Duodenal mucosa (tissue), 2 donors: ENCODE results near the gene ANKRD33.
A peak's percentile ranks its signal among the peaks of the same experiment; 100 is the strongest.

ENCODE experiments used
- H3K27ac ChIP-seq: one replicate; pipeline ENCODE4 v1.7.0; 2013; ENCODE audit warnings: low read depth, low read length
- H3K27me3 ChIP-seq, 2 donors: one replicate each; pipeline ENCODE4 v1.7.0; 2013; ENCODE audit warnings: low read length in 2 of 2, control low read depth in 1 of 2; ENCODE audit not compliant: insufficient read depth in 2 of 2, control insufficient read depth in 1 of 2
- H3K36me3 ChIP-seq, 2 donors: one replicate each; pipeline ENCODE4 v1.7.0; 2013; ENCODE audit warnings: low read length in 2 of 2, control low read depth in 1 of 2; ENCODE audit not compliant: insufficient read depth in 2 of 2, control insufficient read depth in 1 of 2
- H3K4me1 ChIP-seq, 2 donors: one replicate each; pipeline ENCODE4 v1.7.0; 2013; ENCODE audit warnings: low read length in 2 of 2, control low read depth in 1 of 2; ENCODE audit not compliant: insufficient read depth in 2 of 2, control insufficient read depth in 1 of 2
- H3K4me3 ChIP-seq, 2 donors: one replicate each; pipeline ENCODE4 v1.7.0; 2013; ENCODE audit warnings: low read length in 2 of 2, low read depth in 1 of 2
- H3K9ac ChIP-seq, 2 donors: one replicate each; pipeline ENCODE4 v1.7.0; 2013; ENCODE audit warnings: low read length in 2 of 2, low read depth in 1 of 2
- H3K9me3 ChIP-seq, 2 donors: one replicate each; pipeline ENCODE4 v1.7.0; 2013; ENCODE audit warnings: low read length in 2 of 2, control low read depth in 1 of 2; ENCODE audit not compliant: control insufficient read depth in 1 of 2

Gene ANKRD33

DNA sequence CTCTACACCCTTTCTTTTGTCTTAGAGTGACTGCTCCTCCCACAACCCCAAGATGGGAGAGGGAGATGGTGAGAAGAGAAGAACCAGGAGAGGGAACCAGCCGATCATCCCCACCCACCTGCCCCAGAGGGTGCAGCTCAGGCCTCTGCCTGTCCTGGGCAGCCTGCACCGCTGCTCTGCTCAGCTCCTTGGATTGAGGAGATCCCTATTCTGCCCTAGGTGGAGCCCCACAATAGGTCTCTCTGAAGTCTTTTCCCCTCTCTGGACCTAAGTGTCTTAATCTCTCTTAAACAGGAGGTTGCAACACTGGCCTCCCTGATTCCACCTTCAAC is 2.2 kb downstream of the ANKRD33 start:
- Histone ChIP-seq H3K36me3 (no peaks in the 10 kb centered on the region), H3K27ac (no peak overlapping the region), H3K4me1 (peaks cover 0 to 5% of the 10 kb centered on the region in 2 donors), H3K9ac (no peak overlapping the region), H3K9me3 (no peaks in the 10 kb centered on the region), H3K4me3 (no peak overlapping the region), H3K27me3 (no peaks in the 10 kb centered on the region)

- H3K27ac ChIP-seq, result no peak overlapping the region
These were observed 2.7 kb downstream of the ANKRD33 start for GRCh38 chr12:51890511-51891171.

GRCh38 chr12:51891843-51892242 is 3.9 kb downstream of the ANKRD33 start:
- no peak overlapping the region for H3K27ac ChIP-seq
- H3K36me3 ChIP-seq, result no peaks in the 10 kb centered on the region
- no peaks in the 10 kb centered on the region for H3K27me3 ChIP-seq
- no peak overlapping the region for H3K4me3 ChIP-seq
- no peak overlapping the region for H3K9ac ChIP-seq
- H3K4me1 ChIP-seq, result peaks cover 0 to 5% of the 10 kb centered on the region in 2 donors
- H3K9me3 ChIP-seq, result no peaks in the 10 kb centered on the region

More at GRCh38 chr12:51890511-51891171, 2.7 kb downstream of the ANKRD33 start:
- Histone ChIP-seq H3K9ac (no peak overlapping the region), H3K36me3 (no peaks in the 10 kb centered on the region), H3K27me3 (no peaks in the 10 kb centered on the region), H3K9me3 (no peaks in the 10 kb centered on the region), H3K4me3 (no peak overlapping the region), H3K4me1 (peaks cover 0 to 5% of the 10 kb centered on the region in 2 donors)

- H3K36me3 ChIP-seq, result no peaks in the 10 kb centered on the region
- no peak overlapping the region for H3K27ac ChIP-seq
- H3K9ac ChIP-seq, result no peak overlapping the region
- no peak overlapping the region for H3K4me3 ChIP-seq
- no peaks in the 10 kb centered on the region for H3K27me3 ChIP-seq
- no peaks in the 10 kb centered on the region for H3K9me3 ChIP-seq
- peaks cover 0 to 12% of the 10 kb centered on the region in 2 donors for H3K4me1 ChIP-seq
These were observed 5.9 kb downstream of the ANKRD33 start for GRCh38 chr12:51893786-51894185.

- H3K27me3 ChIP-seq, result no peaks in the 10 kb centered on the region
- H3K36me3 ChIP-seq, result no peaks in the 10 kb centered on the region
- no peak overlapping the region for H3K4me3 ChIP-seq
- H3K4me1 ChIP-seq, result peaks cover 0 to 12% of the 10 kb centered on the region in 2 donors
- H3K9ac ChIP-seq, result no peak overlapping the region
- no peak overlapping the region for H3K27ac ChIP-seq
- H3K9me3 ChIP-seq, result no peaks in the 10 kb centered on the region
These were observed 7.7 kb downstream of the ANKRD33 start for GRCh38 chr12:51895378-51896135.

GRCh38 chr12:51896236-51896635 is 8.3 kb downstream of the ANKRD33 start:
- Histone ChIP-seq H3K27ac (no peak overlapping the region), H3K4me1 (peaks cover 5 to 16% of the 10 kb centered on the region in 2 donors), H3K36me3 (no peaks in the 10 kb centered on the region), H3K4me3 (no peak overlapping the region), H3K27me3 (no peaks in the 10 kb centered on the region), H3K9ac (no peak overlapping the region), H3K9me3 (no peaks in the 10 kb centered on the region)

DNA sequence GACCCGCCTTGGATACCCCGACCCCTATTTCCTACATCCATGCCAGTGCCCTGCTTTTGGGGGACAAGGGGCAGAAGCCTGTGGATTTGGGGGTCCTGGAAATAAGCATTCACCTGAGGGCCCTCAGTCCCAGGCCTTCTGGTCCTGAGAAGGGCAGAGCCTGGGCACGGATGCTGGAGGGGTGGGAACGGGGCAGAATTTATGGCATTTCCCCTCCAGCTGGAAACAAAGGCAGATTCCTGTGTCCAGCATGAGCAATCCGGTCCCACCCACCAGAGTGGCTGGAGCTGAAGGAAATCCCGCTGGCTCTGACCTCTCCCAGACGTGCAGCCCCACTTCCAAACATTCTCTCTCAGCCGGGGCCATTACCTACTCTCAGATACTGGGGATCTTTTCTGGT is 9.3 kb downstream of the ANKRD33 start:
- Histone ChIP-seq H3K4me3 (no peak overlapping the region), H3K36me3 (no peaks in the 10 kb centered on the region), H3K4me1 (peaks cover 10 to 20% of the 10 kb centered on the region in 2 donors), H3K27me3 (no peaks in the 10 kb centered on the region), H3K9ac (no peak overlapping the region), H3K9me3 (no peaks in the 10 kb centered on the region), H3K27ac (peak overlapping the region; percentile 3)

DNA sequence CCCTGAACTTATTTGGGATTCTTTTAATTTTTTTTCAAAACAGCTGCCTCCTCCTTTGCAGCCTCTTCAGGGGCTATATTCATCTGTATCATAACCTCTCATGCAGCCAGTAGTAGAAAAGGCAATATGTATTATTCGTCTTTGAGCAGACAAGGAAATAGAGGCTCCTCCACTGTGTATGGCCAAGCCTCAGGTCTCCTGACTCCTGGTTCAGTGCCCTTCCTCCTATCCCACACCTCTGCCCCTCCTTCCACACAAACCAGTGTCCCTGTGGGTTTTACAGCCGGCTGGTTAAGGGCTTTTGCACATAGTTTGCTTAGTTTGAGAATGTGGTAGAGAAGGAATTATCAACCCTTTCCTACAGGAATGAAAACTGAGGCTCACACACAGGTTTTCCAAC is 10.6 kb downstream of the ANKRD33 start:
- H3K4me1 ChIP-seq, result peaks cover 10 to 20% of the 10 kb centered on the region in 2 donors
- H3K36me3 ChIP-seq, result no peaks in the 10 kb centered on the region
- no peak overlapping the region for H3K4me3 ChIP-seq
- no peak overlapping the region for H3K27ac ChIP-seq
- no peaks in the 10 kb centered on the region for H3K27me3 ChIP-seq
- H3K9me3 ChIP-seq, result no peaks in the 10 kb centered on the region
- H3K9ac ChIP-seq, result no peak overlapping the region

- Histone ChIP-seq H3K4me3 (no peak overlapping the region), H3K4me1 (peaks cover 10 to 20% of the 10 kb centered on the region in 2 donors), H3K27me3 (no peaks in the 10 kb centered on the region), H3K9me3 (no peaks in the 10 kb centered on the region), H3K27ac (no peak overlapping the region), H3K36me3 (no peaks in the 10 kb centered on the region), H3K9ac (no peak overlapping the region)
These were observed 11.0 kb downstream of the ANKRD33 start for GRCh38 chr12:51898937-51899336.

DNA sequence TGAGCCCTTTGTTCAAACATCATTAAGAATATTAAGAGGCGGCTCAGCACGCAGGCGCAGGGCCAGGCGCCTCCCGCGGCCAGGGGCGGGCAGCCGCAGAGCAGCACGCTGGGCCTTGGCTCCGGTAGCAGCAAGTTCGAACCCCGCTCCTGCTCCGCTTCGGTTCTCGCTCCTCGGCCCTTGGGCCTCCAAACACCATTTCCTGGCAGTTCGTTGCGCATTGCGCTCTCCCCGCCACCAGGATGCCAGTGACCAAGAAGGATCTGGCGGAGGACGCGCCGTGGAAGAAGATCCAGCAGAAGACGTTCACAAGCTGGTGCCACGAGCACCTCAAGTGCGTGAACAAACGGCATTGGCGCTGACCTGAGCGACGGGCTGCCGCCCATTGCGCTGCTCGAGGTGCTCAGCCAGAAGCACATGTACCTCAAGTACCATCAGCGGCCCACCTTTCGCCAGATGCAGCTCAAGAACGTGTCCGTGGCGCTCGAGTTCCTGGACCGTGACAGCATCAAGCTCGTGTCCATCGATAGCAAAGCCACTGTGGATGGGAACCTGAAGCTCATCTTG is 12.5 kb downstream of the ANKRD33 start:
- Histone ChIP-seq H3K9me3 (no peaks in the 10 kb centered on the region), H3K27ac (no peak overlapping the region), H3K27me3 (no peaks in the 10 kb centered on the region), H3K36me3 (no peaks in the 10 kb centered on the region), H3K4me1 (peaks cover 10 to 15% of the 10 kb centered on the region in 2 donors), H3K4me3 (no peak overlapping the region), H3K9ac (no peak overlapping the region)
